Limb (tissue), 2 donors: ENCODE data around the gene PRIM2.
"Not testable (repeated sequence)": the region's sequence is repeated elsewhere in the genome, so short reads cannot be mapped to it uniquely, and the experiment has no call there.

Source experiments
- DNase-seq, 2 donors: peaks; one replicate each; pipeline ENCODE4 v3.0.0-alpha.2; 2016; ENCODE audit errors: extremely low spot score in 2 of 2

PRIM2 gene

DNA sequence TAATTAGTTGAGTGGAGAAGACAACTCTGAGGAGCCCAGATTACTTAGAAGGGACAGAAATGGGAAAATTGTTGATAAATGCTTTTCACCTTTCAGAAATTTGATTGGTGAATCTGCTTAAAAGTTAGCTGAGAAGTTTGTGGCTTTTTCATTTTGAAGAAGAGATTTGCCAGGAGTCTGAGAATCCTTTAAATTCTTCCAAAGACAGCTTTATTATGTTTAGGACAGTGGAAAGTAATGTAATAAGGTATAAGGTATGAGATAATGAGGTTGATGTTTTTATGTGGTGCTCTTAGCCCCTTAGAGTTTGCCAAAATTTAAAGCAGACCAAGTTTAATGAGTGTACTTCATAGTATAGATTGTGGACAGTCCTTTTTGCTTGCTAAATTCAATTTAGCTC, 42.3 kb downstream of the PRIM2 start:
- DNase-seq: not testable (repeated sequence)

DNA sequence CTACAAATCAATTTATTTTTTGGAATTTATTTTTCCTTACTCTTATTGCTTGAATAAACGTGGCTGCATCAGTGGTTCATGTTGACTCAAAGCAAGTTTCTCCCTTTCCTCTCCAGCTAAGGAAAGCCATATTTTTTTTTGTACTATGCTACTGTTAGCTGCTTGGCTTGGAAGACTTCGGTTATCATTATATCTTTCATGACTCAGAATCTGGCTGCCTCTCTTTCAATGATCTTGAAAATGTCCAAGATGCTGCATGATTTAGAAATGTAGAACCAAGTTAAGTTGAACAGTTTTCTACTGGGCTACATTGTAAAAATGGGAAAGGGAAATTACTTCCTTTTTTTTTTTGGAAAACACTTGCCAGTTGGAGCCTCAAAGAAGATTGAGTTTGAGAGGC, 44.9 kb downstream of the PRIM2 start:
- not testable (repeated sequence) for DNase-seq

DNA sequence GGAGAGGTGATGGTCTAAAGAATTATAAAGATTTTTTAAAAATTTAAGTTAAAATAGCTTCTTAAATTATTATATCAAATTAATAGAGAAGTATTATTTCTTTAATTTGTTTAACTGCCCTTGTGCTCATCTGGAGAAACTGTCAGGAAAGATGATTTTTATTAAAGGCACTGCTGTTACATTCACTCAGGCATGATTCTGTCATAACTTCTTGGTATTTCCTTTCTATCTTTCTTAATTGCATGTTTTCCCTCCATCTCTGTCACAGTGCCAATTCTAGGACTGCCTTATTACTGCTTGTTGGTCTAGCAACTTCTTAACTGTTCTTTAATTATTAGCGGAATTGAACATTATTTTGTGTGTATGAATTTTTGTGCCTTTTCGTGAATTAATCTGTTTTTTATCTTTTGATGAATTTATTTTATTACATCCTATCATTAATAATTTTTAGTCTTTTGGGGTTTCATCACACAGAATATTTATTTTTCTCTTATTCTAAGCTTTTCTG, 47.7 kb downstream of the PRIM2 start:
- not testable (repeated sequence) for DNase-seq

DNA sequence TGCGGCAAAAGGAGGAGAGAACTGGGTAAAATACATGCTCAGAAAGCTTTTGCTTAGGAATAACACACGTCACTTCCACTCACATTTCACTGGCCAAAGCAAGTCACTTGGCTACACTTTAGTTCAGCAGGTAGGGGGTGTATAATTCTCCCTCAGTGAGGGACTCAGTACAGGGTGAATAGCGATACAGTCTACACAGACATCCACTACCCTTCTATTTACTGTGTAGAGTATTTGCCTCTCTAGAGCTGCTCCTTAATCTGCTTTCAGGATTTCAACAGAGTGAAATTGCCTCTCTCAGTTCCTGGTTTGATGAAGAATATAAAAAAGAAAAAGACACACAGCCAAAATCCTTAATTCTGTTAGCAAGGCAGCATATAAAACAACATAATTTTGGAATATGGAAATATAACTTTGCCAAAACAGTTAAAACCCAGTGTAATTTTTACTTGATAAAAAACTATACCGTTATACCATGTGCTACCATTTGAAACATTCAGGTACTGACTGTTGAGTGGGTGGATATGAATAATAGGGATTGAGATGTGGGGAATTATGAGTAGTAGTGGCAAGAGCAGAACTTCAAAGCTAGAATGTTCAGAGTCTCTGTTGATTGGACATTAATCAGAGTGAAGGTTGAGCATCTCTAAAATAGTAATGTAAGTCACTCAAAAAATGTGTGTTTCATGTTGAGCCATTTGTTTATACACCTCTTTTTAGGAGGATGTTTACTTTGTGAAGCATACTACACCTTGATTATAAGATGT, 51.7 kb downstream of the PRIM2 start:
- not testable (repeated sequence) for DNase-seq

DNA sequence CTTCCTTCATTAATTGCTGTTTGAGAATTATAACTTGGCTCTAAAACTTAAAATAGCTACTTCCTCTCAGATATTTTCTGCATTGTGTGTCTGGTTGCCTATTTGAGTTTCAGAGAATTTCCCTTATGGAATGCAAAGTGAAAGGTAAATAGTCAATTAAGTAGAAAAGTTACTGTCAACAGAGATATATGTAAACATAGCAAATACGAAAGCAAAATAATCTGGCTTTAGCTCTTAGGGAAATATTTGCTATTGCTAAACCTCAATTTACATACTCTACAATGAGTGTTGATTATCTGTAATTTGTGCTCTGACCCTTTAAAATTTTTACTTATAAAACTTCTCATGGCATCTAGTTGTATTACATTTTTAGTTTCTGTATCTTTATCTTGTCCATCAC, 54.3 kb downstream of the PRIM2 start:
- not testable (repeated sequence) for DNase-seq

DNA sequence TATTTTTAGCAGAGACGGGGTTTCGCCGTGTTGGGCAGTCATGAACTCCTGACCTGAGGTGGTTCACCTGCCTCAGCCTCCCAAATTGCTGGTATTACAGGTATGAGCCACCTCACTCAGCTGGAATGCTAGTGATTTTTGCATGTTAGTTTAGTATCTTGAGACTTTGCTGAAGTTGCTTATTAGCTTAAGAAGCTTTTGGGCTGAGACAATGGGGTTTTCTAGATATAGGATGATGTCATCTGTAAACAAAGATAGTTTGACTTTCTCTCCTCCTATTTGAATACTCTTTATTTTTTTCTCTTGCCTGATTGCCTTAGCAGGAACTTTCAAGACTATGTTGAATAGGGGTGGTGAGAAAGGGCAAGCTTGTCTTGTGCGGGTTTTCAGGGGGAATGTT, 57.3 kb downstream of the PRIM2 start:
- DNase-seq: not testable (repeated sequence)

DNA sequence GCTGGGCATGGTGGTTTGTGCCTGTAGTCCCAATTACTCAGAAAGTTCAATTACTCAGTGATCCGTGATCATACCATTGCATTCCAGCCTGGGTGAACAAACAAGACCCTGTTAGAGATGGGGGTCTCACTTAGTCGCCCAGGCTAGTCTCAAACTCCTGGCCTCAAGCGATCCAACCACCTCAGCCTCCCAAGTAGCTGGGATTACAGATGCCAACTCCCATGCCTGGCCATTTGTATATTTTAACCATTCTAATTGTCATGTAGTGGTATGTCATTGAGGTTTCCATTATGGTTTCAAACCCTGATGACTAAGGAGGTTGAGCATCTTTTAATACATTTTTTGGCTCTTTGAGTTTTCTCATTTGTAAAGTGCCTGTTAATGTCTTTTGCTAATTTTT, 58.7 kb downstream of the PRIM2 start:
- not testable (repeated sequence) for DNase-seq

DNA sequence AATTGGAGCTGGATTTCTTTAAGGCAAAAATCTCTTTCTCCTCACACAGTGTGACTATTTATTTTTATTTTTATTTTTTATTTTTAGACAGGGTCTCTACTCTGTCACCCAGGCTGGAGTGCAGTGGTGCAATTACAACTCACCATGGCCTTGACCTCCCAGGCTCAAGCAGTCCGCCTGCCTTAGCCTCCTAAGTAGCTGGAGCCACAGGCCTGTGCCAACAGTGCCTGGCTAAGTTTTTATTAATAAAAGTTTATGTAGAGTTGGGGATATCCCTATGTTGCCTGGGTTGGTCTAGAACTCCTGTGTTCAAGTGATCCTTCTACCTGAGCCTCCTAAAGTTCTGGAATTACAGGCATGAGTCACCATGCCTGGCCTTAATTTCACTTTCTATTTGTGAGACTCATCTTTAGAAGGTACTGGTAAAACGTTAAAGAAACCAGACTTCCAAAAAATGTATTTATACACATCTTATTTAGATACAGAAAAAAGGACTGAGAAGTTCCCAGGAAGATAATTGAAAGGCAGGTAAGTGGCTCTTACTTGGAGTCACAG, 71.7 kb downstream of the PRIM2 start:
- not testable (repeated sequence) for DNase-seq

DNA sequence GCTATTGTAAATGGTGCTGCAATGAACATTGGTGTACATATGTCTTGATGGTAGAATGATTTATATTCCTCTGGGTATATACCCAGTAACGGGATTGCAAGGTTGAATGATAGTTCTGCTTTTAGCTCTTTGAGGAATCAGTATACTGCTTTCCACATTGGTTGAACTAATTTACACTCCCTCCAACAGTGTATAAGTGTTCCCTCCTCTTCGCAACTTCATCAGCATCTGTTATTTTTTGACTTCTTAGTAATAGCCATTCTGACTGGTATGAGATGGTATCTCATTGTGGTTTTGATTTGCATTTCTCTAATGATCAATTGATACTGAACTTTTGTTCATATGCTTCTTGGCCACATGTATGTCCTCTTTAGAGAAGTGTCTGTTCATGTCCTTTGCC, 73.4 kb downstream of the PRIM2 start:
- not testable (repeated sequence) for DNase-seq

DNA sequence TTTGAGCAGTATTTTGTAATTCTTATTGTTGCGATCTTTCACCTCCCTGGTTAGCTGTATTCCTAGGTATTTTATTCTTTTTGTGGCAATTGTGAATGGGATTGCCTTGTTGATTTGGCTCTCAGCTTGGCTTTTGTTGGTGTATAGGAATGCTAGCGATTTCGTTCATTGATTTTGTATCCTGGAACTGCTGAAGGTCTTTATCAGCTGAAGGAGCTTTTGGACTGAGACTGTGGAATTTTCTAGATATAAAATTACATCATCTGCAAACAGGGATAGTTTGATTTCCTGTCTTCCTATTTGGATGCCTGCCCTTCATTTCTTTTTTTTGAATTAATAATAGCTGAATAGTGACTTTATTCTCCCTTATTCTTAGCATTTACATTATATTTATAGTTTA, 74.6 kb downstream of the PRIM2 start:
- not testable (repeated sequence) for DNase-seq

DNA sequence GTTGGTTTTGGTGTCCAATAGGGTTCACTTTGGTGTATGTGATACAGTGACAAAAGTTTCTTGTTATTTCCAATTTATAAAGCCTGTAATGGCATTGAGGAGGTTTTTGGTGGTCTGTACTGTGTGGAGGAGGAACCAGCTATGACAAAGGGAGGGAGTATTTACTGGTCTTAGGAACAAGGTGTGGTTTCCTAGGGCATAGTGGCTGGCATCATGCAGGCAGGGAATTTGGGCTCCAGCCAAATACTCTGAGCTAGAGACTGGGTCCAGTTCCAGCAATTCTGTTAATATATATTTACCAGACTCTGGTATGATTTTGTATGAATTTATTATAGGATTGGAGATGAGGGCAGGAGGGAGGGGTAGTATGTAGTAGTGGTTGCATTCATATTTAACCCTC, 101.9 kb downstream of the PRIM2 start:
- DNase-seq: not testable (repeated sequence)

DNA sequence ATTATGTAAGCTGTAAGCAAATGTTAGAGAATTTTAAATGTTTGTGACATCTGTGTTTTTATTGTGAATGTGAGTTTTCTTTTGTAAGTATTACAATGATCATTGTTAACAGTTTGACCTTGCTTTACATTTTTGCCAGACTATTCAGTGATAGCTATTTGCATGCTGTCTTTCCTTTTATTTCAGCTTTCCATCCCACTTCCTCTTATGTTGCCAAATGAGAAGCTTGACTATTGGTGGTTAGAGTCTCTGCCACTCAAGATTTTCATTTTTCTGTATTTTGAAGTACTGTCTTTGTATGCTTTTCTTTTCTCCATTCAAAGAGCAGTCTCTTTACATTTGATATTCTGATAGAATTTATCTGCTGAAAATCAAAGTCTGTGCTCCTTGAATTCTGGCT, 104.1 kb downstream of the PRIM2 start:
- no peak for DNase-seq

DNA sequence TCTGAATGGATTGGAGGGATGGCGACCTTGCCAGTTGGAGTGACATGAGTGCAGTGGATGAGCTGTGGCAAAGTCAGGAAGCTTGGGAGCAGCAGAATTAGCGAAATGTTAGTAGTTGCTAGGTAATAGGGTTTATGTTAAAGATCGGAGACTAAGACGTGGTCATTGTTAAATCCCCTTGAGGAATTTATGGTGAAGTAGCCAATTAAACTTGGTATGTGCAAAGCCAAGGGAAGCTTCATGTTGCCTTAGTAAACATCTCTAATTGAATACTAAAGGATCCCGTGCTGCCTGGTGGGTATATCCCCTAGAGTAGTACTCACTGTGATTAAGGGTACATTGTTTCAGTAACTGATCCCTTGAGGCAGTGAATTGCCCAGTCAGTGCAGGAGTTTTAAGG, 106.0 kb downstream of the PRIM2 start:
- no peak for DNase-seq

DNA sequence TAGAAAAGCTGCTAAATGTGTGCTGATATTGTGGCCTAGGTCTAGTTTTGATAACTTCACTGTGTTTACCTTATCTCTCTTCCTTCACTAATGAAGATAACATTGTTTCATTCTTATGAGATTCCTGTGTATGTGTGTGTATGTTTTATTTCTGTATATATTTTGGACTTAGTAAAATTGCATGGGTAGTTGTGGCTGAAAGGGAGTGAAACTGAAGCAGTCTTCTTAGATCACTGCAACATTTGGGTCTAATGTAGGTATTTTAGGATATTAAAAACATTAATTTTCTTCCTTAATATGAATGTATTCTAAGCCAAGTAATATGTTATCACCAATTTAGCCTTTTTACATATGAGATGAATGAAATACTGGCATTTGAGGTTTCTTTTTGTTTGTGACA, 114.3 kb downstream of the PRIM2 start:
- DNase-seq: not testable (repeated sequence)

DNA sequence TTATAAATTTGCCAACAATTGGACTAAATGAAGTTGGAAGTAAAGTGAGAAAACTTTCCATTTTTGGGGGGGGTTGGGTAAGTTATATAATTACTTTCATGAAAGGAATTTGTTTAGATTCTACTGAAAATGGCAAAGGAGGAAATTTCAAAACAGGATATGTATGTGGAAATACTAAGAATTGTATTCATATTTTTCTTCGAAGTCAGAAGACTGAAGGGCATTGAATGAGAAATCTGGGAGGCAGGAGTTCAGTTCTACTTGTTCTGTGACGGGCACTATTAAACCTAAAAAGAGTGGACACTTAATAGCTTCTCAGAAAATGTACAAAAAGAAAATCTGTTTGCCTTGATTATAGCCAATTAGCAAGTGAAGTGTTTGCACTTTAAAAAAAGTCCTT, 114.7 kb downstream of the PRIM2 start:
- DNase-seq: no peak

DNA sequence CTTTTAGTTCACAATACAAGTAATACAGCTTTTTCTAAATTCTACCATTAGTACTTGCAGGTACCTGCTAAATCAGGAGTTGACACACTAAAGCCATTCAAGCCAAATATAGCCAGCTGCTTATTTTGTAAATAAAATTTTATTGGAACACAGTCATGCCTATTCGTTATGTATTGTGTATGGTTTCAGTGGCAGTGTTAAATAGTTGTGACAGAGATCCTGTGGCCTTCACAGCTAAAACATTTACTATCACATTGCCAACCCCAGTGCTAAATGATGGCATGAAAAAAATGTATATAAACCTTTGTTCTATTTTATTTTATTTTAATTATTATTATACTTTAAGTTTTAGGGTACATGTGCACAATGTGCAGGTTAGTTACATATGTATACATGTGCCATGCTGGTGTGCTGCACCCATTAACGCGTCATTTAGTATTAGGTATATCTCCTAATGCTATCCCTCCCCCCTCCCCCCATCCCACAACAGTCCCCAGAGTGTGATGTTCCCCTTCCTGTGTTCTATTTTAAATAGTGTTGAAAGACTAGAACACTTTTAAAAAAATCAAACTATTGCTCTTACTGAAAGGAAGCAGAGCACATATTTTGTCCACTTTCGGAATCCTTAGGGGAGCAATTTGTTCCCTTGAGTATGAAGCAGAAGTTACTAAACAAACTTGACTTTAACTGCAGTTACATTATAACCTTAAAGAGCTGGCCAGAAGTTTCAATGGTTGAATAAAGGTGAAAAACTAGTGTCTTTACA, 115.7 kb downstream of the PRIM2 start:
- no peak for DNase-seq

DNA sequence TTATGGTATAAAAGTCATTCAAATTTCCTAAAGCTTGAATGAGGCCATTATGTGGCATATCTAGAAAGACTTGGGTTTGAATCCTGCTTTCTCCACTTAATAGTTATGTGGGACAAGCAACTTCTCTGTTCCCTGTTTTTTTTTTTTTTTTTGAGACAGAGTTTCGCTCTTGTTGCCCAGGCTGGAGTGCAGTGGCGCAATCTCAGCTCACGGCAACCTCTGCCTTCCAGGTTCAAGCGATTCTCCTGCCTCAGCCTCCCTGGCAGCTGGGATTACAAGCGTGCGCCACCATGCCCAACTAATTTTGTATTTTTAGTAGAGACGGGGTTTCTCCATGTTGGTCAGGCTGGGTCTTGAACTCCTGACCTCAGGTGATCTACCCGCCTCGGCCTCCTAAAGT, 116.4 kb downstream of the PRIM2 start:
- DNase-seq: not testable (repeated sequence)

DNA sequence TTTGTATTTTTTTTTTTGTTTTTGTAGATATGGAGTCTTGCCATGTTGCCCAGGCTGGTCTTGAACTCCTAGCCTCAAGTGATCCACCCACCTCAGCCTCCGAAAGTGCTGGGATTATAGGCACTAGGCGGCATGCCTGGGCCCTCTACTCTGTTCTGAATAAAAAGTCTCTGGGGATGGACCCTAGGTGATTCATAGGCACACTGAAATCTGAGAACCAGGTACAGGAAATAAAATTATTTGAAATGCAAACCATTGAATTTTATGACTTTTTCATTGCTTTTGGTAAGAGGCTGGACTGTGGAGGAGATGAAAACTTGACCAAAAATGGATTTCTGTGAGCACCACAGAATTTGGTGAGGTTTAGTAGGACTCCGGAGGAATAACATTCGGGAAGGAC, 117.5 kb downstream of the PRIM2 start:
- no peak for DNase-seq

DNA sequence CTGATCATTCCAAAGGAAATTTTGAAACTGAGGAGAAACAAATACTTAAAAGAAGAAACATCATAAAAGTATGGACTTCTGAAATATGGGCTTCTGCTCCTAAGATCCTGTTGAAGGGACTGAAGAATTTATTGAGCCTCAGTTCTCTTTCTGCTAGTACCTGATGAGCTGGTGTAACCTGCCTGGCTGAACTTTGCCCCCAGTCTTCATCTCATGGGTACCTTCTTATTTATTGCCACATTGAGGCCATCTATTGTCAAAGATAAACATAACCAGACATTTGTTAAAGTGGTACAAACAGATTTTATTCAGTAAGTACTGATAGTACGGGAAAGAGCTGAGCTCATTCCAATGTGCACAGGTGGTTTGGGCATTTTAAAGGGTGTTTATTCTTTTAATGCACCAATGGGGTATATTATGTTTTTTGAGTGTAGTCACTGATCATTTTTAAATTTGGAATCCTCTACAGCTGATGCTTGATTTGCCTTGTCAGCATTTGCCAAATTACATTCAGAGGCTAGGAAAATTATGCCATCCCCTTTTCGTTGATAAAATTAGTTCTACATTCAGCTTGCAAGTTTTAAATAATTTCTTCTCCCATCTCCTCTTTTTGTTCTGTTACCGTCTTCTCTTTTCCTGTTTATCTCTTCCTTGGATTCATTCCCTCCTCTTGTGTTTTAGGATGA, 118.2 kb downstream of the PRIM2 start:
- no peak for DNase-seq

DNA sequence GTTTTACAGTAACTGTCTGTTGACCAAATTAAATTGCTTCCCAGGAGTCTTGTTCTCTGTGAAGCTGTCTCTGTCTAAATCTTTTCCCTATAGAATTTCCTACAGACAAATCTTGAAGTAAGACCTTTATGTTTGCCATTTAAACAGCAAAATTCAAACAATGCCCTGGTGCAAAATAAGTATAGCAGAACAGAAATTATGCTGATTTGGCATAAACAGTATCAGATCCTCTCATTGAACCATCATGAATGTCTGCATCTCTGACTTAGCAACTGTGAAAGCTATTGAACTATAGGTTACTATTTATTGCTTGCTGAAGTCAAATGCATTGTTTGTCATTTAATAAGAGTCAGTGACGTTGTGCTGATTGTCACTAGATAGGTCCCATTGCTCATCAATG, 123.3 kb downstream of the PRIM2 start:
- DNase-seq: not testable (repeated sequence)

DNA sequence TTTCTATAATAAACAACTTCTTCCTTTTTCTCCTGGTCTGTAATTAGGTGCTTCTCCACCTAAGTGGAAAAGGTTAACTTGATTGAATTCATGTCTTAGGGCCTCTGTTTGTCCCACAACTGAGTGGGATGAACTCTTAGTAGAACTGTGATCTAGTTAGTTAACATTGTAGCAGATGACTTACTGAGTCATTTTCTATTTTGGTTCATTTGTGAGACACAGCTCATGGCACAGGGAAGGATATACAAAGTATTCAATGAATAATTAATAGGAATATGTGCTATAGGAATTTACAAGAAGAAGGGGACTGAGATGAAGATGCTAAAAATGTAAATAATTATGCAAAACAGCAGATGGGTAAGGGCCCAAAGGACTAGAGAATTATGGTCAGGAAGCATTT, 124.7 kb downstream of the PRIM2 start:
- DNase-seq: not testable (repeated sequence)

DNA sequence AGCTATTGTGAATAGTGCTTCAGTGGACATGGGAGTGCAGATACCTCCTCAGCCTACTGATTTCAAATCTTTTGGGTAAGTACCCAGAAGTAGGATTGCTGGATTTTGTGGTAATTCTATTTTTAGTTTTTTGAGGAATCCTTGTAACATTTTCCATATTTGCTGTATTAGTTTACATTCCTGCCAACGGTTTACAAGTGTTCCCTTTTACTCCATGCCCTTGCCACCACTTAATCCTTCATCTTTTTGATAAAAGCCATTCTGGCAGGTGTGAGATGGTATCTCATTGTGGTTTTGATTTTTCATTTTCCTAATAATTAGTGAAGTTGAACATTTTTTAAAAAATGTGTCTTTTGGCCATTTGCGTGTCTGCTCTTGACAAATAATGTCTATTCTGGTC, 125.8 kb downstream of the PRIM2 start:
- DNase-seq: not testable (repeated sequence)
